HG02642 (cell line): Measurements from ENCODE around the gene BTBD2.
A peak's percentile ranks its signal among the peaks of the same experiment; 100 is the strongest.

Experiments used
- ATAC-seq: cut with Tn5 transposase; IDR thresholded peaks from one replicate; pipeline ENCODE4 v1.9.1; 2021; ENCODE audit warnings: mild to moderate bottlenecking; ENCODE audit not compliant: unreplicated experiment, poor library complexity

BTBD2 gene

GRCh38 chr19:2050991-2051772 lies 35.7 kb upstream of the BTBD2 start, which contains the start of gene MKNK2:
TSS of gene MKNK2 (minus strand) at chr19:2051244. CDS start at chr19:2050851, 393 bp downstream.
- peak; percentile 65 for ATAC-seq

- ATAC-seq, result peak; percentile 4
Observed at GRCh38 chr19:2050349-2050990, 35.0 kb upstream of the BTBD2 start.

- ATAC-seq, result peak; percentile 6
Observed at GRCh38 chr19:2049741-2050348, 34.3 kb upstream of the BTBD2 start.

GRCh38 chr19:2048959-2049740 lies 33.6 kb upstream of the BTBD2 start:
- ATAC-seq, result no peak

- ATAC-seq, result no peak
Observed at GRCh38 chr19:2048104-2048958, 32.8 kb upstream of the BTBD2 start.

GRCh38 chr19:2047449-2048103 lies 32.1 kb upstream of the BTBD2 start:
- ATAC-seq, result no peak

- no peak for ATAC-seq
Observed at GRCh38 chr19:2047076-2047448, 31.5 kb upstream of the BTBD2 start.

GRCh38 chr19:2046046-2046907 lies 30.8 kb upstream of the BTBD2 start:
- no peak for ATAC-seq

GRCh38 chr19:2045501-2046045 lies 30.1 kb upstream of the BTBD2 start:
- ATAC-seq, result no peak

GRCh38 chr19:2044709-2045500 lies 29.4 kb upstream of the BTBD2 start:
- no peak for ATAC-seq

- no peak for ATAC-seq
Observed at GRCh38 chr19:2043961-2044708, 28.6 kb upstream of the BTBD2 start.

- no peak for ATAC-seq
Observed at GRCh38 chr19:2043251-2043641, 27.7 kb upstream of the BTBD2 start.

GRCh38 chr19:2042485-2043250 lies 27.2 kb upstream of the BTBD2 start:
- ATAC-seq, result no peak

GRCh38 chr19:2041683-2042484 lies 26.4 kb upstream of the BTBD2 start:
- ATAC-seq, result peak; percentile 72

GRCh38 chr19:2041433-2041682 lies 25.8 kb upstream of the BTBD2 start:
- ATAC-seq, result no peak
